Osteocyte (in vitro differentiated cells): Measurements from ENCODE around the gene CAB39. TPM values are rescaled to one million over a fixed set of nuclear protein-coding genes. Genes with fewer than 3 reads are reported as not detected.

Experiments used
- DNase-seq: peaks from one replicate; pipeline ENCODE4 v3.0.0; 2021; ENCODE audit warnings: mixed read lengths; ENCODE audit not compliant: unreplicated experiment; ENCODE audit errors: extremely low spot score
- H3K27ac Mint-ChIP-seq: one replicate; pipeline ENCODE4 v1.8.0; 2021; ENCODE audit warnings: mild to moderate bottlenecking, mixed read lengths; ENCODE audit not compliant: unreplicated experiment
- H3K27me3 Mint-ChIP-seq: one replicate; pipeline ENCODE4 v1.8.0; 2021; ENCODE audit warnings: mixed read lengths; ENCODE audit not compliant: unreplicated experiment
- H3K36me3 Mint-ChIP-seq: one replicate; pipeline ENCODE4 v1.8.0; 2021; ENCODE audit warnings: mixed read lengths; ENCODE audit not compliant: unreplicated experiment
- H3K4me1 Mint-ChIP-seq: one replicate; pipeline ENCODE4 v1.8.0; 2021; ENCODE audit warnings: mixed read lengths; ENCODE audit not compliant: unreplicated experiment
- H3K4me3 Mint-ChIP-seq: one replicate; pipeline ENCODE4 v1.8.0; 2021; ENCODE audit warnings: mild to moderate bottlenecking, moderate library complexity, mixed read lengths; ENCODE audit not compliant: unreplicated experiment
- H3K9me3 Mint-ChIP-seq: one replicate; pipeline ENCODE4 v1.8.0; 2021; ENCODE audit warnings: mixed read lengths; ENCODE audit not compliant: unreplicated experiment
- CTCF ChIP-seq: fragments of 200-600 bp; sonication (generic); IDR thresholded peaks from 2 replicates; pipeline ENCODE4 v1.5.0; 2021; ENCODE audit warnings: antibody characterized with exemption, mild to moderate bottlenecking, moderate library complexity
- total RNA-seq: library from RNA; stranded (reverse); gene quantifications from 2 replicates; pipeline ENCODE4 v1.2.1, GENCODE V29; 2021

Gene CAB39
- total RNA-seq, 1 donor from 2014 or later, result 40.8 TPM

- Mint-ChIP-seq H3K4me3 (no peak overlapping the region), H3K27ac (no peak overlapping the region), H3K9me3 (no peaks in the 10 kb centered on the region), H3K4me1 (no peaks in the 10 kb centered on the region), H3K36me3 (peaks cover 24% of the 10 kb centered on the region), H3K27me3 (no peaks in the 10 kb centered on the region)
- DNase-seq, result no peak
- no peak for TF ChIP-seq CTCF
Measured at GRCh38 chr2:230816735-230817134, 104.1 kb downstream of the CAB39 start.

GRCh38 chr2:230819433-230819832 lies 106.8 kb downstream of the CAB39 start:
- DNase-seq, result no peak
- Mint-ChIP-seq H3K36me3 (peaks cover 13% of the 10 kb centered on the region), H3K27me3 (no peaks in the 10 kb centered on the region), H3K4me1 (peaks cover 3% of the 10 kb centered on the region), H3K4me3 (no peak overlapping the region), H3K9me3 (no peaks in the 10 kb centered on the region), H3K27ac (no peak overlapping the region)
- no peak for TF ChIP-seq CTCF

GRCh38 chr2:230821261-230821990 lies 108.8 kb downstream of the CAB39 start:
- Mint-ChIP-seq H3K27ac (no peak overlapping the region), H3K4me3 (no peak overlapping the region), H3K27me3 (peaks cover 6% of the 10 kb centered on the region), H3K36me3 (peaks cover 11% of the 10 kb centered on the region), H3K4me1 (peaks cover 5% of the 10 kb centered on the region), H3K9me3 (no peaks in the 10 kb centered on the region)
- no peak for DNase-seq
- no peak for TF ChIP-seq CTCF

- H3K27me3 Mint-ChIP-seq, result peaks cover 10% of the 10 kb centered on the region
- no peak for TF ChIP-seq CTCF
- no peak for DNase-seq
- peaks cover 5% of the 10 kb centered on the region for H3K4me1 Mint-ChIP-seq
- H3K9me3 Mint-ChIP-seq, result no peaks in the 10 kb centered on the region
- H3K27ac Mint-ChIP-seq, result no peak overlapping the region
- H3K4me3 Mint-ChIP-seq, result no peak overlapping the region
- H3K36me3 Mint-ChIP-seq, result peaks cover 7% of the 10 kb centered on the region
Measured at GRCh38 chr2:230821991-230822520, 109.4 kb downstream of the CAB39 start.

GRCh38 chr2:230823264-230823964 lies 110.8 kb downstream of the CAB39 start:
- H3K27ac Mint-ChIP-seq, result no peak overlapping the region
- peaks cover 4% of the 10 kb centered on the region for H3K36me3 Mint-ChIP-seq
- no peak for DNase-seq
- H3K4me1 Mint-ChIP-seq, result peaks cover 5% of the 10 kb centered on the region
- H3K27me3 Mint-ChIP-seq, result peaks cover 10% of the 10 kb centered on the region
- no peak for TF ChIP-seq CTCF
- H3K9me3 Mint-ChIP-seq, result no peaks in the 10 kb centered on the region
- no peak overlapping the region for H3K4me3 Mint-ChIP-seq
